K562 (cell line): ENCODE measurements around the gene GPRC6A. TPM values are rescaled to one million over a fixed set of nuclear protein-coding genes. Genes with fewer than 3 reads are reported as not detected.

ENCODE experiments used
- ARID1B ChIP-seq: fragments of 450-650 bp; IDR thresholded peaks from 2 replicates; pipeline ENCODE4 v1.6.1; 2016; ENCODE audit warnings: antibody characterized with exemption, mild to moderate bottlenecking, inconsistent platforms
- BCL6 ChIP-seq: fragments of 250-450 bp; sonication (Bioruptor Pico); IDR thresholded peaks from 2 replicates; pipeline ENCODE4 v1.4.0; 2020
- CBFA2T2 ChIP-seq: fragments of 450-650 bp; conservative IDR thresholded peaks from 2 replicates; pipeline ENCODE4 v1.6.1; 2017; ENCODE audit warnings: mild to moderate bottlenecking
- CBFA2T3 ChIP-seq: fragments of 450-650 bp; IDR thresholded peaks from 2 replicates; pipeline ENCODE4 v1.6.1; 2017
- CREB1 ChIP-seq, 2 experiments: sonication (generic) in 1 of 2; formaldehyde crosslinking in 1 of 2; IDR thresholded peaks; 2 replicates each; pipeline versions ENCODE4 v1.6.1 to v1.8.0; 2012 to 2022; ENCODE audit warnings: inconsistent platforms in 1 of 2, mild to moderate bottlenecking in 1 of 2, missing genetic modification reagents in 1 of 2, moderate library complexity in 1 of 2
- DEAF1 ChIP-seq: fragments of 450-650 bp; formaldehyde crosslinking; IDR thresholded peaks from 2 replicates; pipeline ENCODE4 v1.4.0; 2020; ENCODE audit warnings: mild to moderate bottlenecking, moderate library complexity
- DNMT1 ChIP-seq: fragments of 450-650 bp; IDR thresholded peaks from 2 replicates; pipeline ENCODE4 v1.6.1; 2016; ENCODE audit warnings: antibody characterized with exemption, mild to moderate bottlenecking
- E2F3 ChIP-seq: fragments of 250-450 bp; sonication (Bioruptor Pico); IDR thresholded peaks from 2 replicates; pipeline ENCODE4 v1.4.0; 2020; ENCODE audit warnings: mild to moderate bottlenecking
- FOXM1 ChIP-seq, 2 experiments: fragments of 450-650 bp in 1 of 2; sonication (generic) in 1 of 2; formaldehyde crosslinking in 1 of 2; IDR thresholded peaks; 2 replicates each; pipeline versions ENCODE4 v1.6.1 to v1.9.0; 2017 to 2022; ENCODE audit warnings: low read depth in 2 of 2, mild to moderate bottlenecking in 2 of 2, missing genetic modification reagents in 1 of 2, moderate library complexity in 1 of 2
- GMEB1 ChIP-seq: fragments of 250-450 bp; sonication (Bioruptor Pico); IDR thresholded peaks from 2 replicates; pipeline ENCODE4 v1.4.0; 2020; ENCODE audit warnings: mild to moderate bottlenecking
- GTF2B ChIP-seq: IDR thresholded peaks from 2 replicates; pipeline ENCODE4 v1.6.1; 2011; ENCODE audit not compliant: insufficient read length; ENCODE audit errors: extremely low read depth
- RBBP5 ChIP-seq: fragments of 200-600 bp; sonication (generic); IDR thresholded peaks from 2 replicates; pipeline ENCODE4 v1.6.1; 2012; ENCODE audit warnings: borderline replicate concordance, mild to moderate bottlenecking, low read length, control low read depth, inconsistent platforms; ENCODE audit not compliant: insufficient read depth, poor library complexity, severe bottlenecking
- RBM14 ChIP-seq: fragments of 200-400 bp; formaldehyde crosslinking; IDR thresholded peaks from 2 replicates; pipeline ENCODE4 v1.6.1; 2018; ENCODE audit warnings: low read depth, mild to moderate bottlenecking, low read length, moderate library complexity, borderline replicate concordance; ENCODE audit not compliant: insufficient read depth
- RFX7 ChIP-seq: fragments of 250-450 bp; sonication (Bioruptor Pico); IDR thresholded peaks from 2 replicates; pipeline ENCODE4 v1.5.1; 2021; ENCODE audit warnings: mild to moderate bottlenecking
- RHOXF2B ChIP-seq: fragments of 250-450 bp; sonication (Bioruptor Pico); conservative IDR thresholded peaks from 2 replicates; pipeline ENCODE4 v1.5.1; 2021
- SIN3B ChIP-seq: fragments of 450-650 bp; IDR thresholded peaks from 2 replicates; pipeline ENCODE4 v1.6.1; 2017; ENCODE audit warnings: low read depth, mild to moderate bottlenecking, moderate library complexity
- SNIP1 ChIP-seq: fragments of 450-650 bp; IDR thresholded peaks from 2 replicates; pipeline ENCODE4 v1.7.1; 2017; ENCODE audit warnings: low read depth, mild to moderate bottlenecking
- SOX6 ChIP-seq: fragments of 450-650 bp; IDR thresholded peaks from 2 replicates; pipeline ENCODE4 v1.6.1; 2014; ENCODE audit warnings: mild to moderate bottlenecking
- STAT5A ChIP-seq: IDR thresholded peaks from 2 replicates; pipeline ENCODE4 v1.6.1; 2012; ENCODE audit warnings: low read length, inconsistent platforms, borderline replicate concordance
- TCF3 ChIP-seq: sonication (generic); formaldehyde crosslinking; IDR thresholded peaks from 2 replicates; pipeline ENCODE4 v1.4.0; 2020; ENCODE audit warnings: mild to moderate bottlenecking, missing genetic modification reagents
- ZBTB8A ChIP-seq: fragments of 450-650 bp; IDR thresholded peaks from 2 replicates; pipeline ENCODE4 v1.6.1; 2018; ENCODE audit warnings: mild to moderate bottlenecking, moderate library complexity; ENCODE audit not compliant: partially characterized antibody
- ZNF311 ChIP-seq: fragments of 250-450 bp; sonication (Bioruptor Pico); IDR thresholded peaks from 2 replicates; pipeline ENCODE4 v1.4.0; 2020; ENCODE audit warnings: mild to moderate bottlenecking, moderate library complexity
- ZNF449 ChIP-seq: fragments of 250-450 bp; sonication (Bioruptor Pico); IDR thresholded peaks from 2 replicates; pipeline ENCODE4 v1.8.0; 2022; ENCODE audit warnings: moderate library complexity, mild to moderate bottlenecking, inconsistent platforms
- ZNF561 ChIP-seq: fragments of 450-650 bp; formaldehyde crosslinking; conservative IDR thresholded peaks from 2 replicates; pipeline ENCODE4 v1.4.0; 2020; ENCODE audit warnings: mild to moderate bottlenecking, moderate library complexity
- polyA plus RNA-seq, 8 experiments: library from polyadenylated mRNA; depleted of rRNA in 4 of 8; stranded (reverse) in 5 of 8; unstranded in 3 of 8; fragments of >200 nt; fragmentation: Nextera tagmentation in 2 of 8; fragmentation: Illumina TruSeq in 1 of 8; extraction: Ambion mirVana in 2 of 8; extraction: Trizol in 1 of 8; gene quantifications; 2 replicates each; pipeline versions ENCODE4 v1.2.1 to v1.2.3, GENCODE V29; 2011 to 2014; ENCODE audit warnings: inconsistent platforms in 1 of 8, missing spikeins in 1 of 8
- total RNA-seq, 7 experiments: library from RNA; depleted of rRNA in 6 of 7; stranded (reverse); fragments of >200 nt in 6 of 7; fragmentation: Illumina TruSeq in 2 of 7; extraction: Trizol in 2 of 7; gene quantifications; 2 replicates each; pipeline versions ENCODE4 v1.2.1 to v1.2.3, GENCODE V29; 2011 to 2021; ENCODE audit warnings: low replicate concordance in 1 of 7

Gene GPRC6A
- total and polyA plus RNA-seq, 9 of the 15 experiments (the other 6 are each of a cell fraction or from before 2014, with no cell fraction given), result 0.03 TPM; not detected in 7

- TF ChIP-seq ARID1B (peak; percentile 51), GTF2B (no peak), CBFA2T2 (no peak), BCL6 (CRISPR knock-in tag) (no peak), FOXM1 (IDR thresholded peaks at IDR 0.05; ENCODE audit: low read depth) (0 out of 2 replicates have a peak, but pooled peaks have one; percentile 49), FOXM1 (CRISPR knock-in tag; IDR thresholded peaks at IDR 0.05; ENCODE audit: low read depth) (no peak), SNIP1 (peak; percentile 85), STAT5A (0 out of 2 replicates have a peak, but pooled peaks have one; percentile 17), DNMT1 (no peak), GMEB1 (CRISPR knock-in tag) (no peak), TCF3 (CRISPR knock-in tag) (0 out of 2 replicates have a peak, but pooled peaks have one; percentile 38), RHOXF2B (no peak), CREB1 (IDR thresholded peaks at IDR 0.05) (no peak), CREB1 (CRISPR knock-in tag; IDR thresholded peaks at IDR 0.05) (no peak), RBBP5 (no peak), DEAF1 (CRISPR knock-in tag) (no peak), RFX7 (no peak), SOX6 (0 out of 2 replicates have a peak, but pooled peaks have one; percentile 29), SIN3B (no peak), E2F3 (CRISPR knock-in tag) (no peak), ZNF449 (no peak), RBM14 (no peak), ZNF561 (CRISPR knock-in tag) (no peak), CBFA2T3 (peak; percentile 50; the same call in 1 of the 2 replicates), ZBTB8A (no peak), ZNF311 (CRISPR knock-in tag) (no peak)
Measured at GRCh38 chr6:116761779-116762178, 67.1 kb downstream of the GPRC6A start (continued).
